GM21528 (cell line): ENCODE data around the gene LAMA5.

Source experiments
- ATAC-seq: cut with Tn5 transposase; IDR thresholded peaks from one replicate; pipeline ENCODE4 v1.9.1; 2021; ENCODE audit warnings: mild to moderate bottlenecking, moderate library complexity; ENCODE audit not compliant: unreplicated experiment, low FRiP score

Gene LAMA5

DNA sequence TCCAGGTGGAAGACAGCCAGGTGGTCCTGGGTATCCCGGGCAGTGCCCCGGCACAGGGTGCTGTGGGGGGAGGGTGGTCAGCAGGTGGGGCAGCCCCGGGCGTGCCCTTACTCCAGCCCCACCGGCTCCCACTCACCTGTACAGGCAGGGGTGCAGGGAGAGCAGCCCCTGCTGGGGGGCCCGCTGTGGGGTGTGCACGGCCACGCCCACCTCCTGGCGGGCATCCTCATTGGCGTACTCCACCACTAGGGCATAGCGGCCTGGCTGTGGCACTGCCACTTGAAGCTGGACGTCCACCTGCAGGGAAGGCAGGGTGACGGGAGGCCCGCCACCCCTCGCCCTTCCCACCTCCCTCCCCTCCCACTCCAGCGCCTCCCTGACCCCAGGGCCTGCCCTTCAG lies 34.7 kb downstream of the LAMA5 start:
- ATAC-seq: no peak

DNA sequence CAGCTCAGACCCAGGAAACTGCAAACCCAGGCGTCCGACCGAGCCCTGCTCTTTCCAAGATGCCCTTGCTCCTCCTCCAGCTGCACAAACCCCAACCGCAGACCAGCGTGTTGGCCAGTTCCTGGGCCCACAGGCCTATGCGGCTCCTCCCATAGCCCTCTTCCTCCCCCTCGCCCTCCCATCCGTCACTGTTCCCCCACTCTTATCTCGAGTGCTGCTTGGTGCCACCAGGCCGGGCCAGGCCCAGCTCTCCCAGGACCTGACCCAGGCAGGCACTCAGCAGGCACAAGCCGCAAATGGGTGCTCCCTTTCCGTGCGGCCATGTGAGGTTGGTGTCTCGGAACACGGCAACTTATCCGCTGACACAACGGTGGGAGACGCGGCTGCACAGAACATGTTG lies 35.8 kb downstream of the LAMA5 start:
- no peak for ATAC-seq

DNA sequence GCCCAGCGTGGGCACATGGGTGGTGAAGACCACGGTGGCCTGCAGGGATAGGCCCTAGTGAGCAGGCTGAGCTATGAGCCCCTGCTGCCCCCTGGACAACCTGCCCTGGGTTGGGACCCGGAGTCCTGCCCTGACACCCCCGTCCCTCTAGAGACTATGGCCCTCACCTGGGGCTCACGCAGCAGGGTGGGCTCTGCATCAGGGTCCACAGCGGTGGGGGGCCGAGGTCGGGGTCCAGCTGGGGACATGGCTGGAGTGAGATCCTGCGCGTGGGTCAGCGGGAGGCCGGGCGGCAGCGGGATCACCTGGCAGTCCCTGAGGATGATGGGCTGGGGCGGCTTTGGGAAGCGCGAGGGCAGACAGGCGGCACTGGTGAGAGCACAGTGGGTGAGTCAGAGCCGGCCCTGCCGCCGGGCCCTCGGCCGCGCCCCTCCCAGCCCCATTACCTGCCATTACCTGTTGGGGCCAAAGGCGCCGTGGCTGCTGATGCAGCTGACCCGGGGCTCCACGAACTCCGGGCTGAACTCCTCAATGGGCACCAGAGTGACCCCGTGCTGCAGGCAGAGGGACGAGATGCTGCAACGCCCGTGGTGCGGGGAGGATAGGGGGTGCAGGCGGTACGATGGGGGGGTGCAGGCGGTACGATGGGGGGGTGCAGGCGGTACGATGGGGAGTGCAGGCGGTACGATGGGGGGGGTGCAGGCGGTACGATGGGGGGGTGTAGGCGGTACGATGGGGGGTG lies 36.4 kb downstream of the LAMA5 start:
- ATAC-seq: no peak

DNA sequence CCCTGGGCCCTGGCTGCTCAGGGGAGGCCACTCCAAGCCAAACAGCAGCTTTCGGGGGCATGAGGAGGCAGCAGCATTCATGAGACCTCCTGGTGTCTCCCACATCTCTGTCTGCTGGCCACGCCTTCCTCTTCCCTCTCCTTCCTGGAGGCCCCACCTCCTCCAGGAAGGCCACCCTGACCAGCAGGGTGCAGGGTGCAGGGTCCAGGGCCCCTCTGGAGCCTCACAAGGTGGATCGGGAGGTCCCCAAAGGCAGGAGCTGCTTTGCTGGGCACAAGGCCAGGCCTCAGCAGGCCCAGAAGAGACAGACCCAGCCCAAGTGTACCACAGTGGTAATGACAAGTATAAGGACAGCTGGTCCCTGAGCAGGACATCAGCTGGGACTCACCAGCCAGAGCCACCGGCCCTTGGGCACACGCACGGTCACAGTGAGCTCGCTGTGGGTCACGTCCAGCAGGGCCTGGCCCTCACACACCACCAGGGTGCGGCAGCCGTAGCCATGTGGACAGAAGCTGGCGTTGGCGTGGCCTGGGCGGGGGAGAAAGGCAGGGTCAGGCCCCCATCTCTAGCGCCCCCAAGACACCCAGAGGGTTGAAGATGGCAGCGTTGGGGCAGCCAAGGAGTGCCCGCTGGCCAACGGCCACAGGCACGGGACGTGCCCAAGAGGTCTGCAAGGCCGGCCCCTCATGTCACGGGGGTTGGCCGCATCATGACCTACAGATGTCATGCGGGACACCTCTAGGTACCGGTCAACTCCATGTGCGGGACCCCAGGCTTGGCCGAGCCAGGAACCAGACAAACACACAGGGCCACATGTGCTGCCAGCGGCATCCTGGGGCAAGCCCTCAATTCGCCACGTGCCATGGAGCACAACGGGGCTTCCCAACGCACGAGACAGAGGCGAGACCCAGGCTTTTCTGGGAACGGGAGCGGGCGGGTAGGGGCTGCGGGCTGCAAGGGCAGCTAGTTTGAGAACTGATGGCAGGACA lies 37.4 kb downstream of the LAMA5 start:
- ATAC-seq: no peak

DNA sequence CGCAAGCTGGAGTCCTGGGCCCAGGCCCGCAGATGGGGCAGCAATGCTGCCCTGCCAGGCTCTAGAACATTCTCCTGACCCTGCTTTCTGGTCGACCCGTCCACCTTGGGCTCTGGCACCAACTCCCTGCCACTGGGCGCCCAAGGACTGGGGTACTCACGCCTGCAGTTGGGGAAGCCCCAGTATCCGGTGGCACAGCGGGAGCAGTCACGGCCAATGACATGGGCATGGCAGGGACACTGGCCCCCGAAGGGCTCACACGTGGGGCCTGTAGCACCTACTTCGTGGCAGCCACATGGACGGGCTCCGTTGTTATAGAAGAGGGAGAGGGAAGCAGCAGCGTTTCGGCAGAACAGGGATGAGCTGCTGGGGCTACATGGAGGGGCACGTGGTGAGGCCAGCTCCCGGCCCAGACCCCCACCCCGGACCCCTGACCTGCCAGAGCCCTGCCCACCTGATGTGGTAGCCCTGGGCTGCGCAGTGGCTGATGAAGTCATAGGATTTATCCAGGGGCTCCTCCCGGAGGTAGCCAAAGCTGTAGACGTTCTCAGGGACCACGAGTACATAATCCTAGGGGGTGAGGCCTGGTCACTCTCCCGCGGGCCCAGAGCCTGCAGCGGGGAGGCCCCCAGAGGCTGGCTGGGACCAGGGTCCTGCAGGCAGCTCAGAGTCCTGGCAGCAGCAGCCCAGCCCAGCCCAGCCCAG lies 38.3 kb downstream of the LAMA5 start:
- no peak for ATAC-seq

DNA sequence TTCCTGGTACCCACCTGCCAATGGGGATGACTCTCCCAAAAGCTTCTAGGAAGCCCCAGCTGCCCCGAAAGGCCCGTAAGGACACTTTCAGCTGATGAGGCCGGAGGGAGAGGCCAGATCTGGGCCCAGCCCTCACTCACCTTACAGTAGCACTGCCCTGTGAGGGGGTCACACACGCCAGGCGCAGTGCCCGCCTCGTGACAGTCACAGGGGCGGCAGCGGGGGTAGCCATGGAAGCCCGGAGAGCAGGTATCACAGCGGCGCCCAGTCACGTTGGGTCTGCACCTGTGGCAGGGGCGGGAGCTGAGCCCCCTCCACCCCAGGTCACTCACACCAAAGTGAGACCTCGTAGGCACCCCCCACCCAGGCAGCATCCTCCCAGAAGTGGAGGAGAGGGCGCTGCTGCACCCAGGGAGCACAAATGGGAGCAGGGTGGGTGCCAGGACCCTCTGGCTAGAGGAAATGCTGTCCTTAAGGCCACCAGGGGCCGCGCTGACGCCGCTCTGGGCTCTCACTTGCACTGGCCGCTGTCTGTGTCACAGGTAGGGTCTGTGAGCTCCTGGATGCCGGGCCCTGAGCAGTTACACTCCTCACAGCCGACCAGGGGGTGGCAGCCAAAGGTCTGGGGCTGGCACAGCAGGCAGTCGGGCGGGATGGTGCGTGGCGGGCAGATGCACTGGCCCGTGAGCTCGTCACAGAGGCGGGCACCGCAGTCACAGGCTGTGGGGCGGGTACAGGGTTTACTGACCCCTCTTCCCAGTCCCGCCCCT lies 39.2 kb downstream of the LAMA5 start:
- ATAC-seq: no peak

DNA sequence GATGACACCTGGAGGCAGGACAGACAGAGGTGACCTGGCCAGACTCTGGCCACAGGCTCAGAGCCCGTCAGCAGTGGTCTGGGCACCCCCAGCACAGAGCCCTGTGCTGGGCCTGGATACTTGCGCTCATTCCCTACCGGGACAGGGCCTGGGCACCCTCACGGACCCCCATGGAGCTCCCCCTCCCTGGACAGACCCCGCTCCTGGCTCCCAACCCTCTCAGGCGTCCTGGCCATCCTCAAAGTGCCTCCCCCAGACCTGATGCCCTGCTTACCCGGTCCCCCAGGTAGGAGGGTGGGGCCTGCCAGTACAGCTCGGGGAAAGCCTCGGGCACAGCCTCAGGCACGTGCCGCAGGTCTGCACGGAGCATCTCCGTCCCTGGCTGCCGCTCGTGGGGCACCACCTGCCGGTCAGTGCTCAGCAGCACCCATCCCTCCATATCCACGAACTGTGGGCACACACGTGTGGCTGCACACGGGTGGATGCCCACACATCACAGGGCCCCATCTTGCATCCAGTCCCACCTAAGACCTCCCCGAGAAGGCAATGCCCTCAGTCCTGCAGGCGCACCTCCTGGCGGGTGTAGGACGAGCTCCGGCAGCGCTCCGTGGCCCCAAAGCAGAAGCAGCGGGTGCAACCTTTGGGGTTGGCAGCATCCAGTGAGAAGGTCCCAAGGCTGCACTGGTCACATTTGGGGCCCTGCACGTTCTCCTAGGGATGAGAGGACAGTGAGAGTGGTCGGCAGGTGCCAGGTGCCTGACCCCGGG lies 40.0 kb downstream of the LAMA5 start:
- no peak for ATAC-seq

DNA sequence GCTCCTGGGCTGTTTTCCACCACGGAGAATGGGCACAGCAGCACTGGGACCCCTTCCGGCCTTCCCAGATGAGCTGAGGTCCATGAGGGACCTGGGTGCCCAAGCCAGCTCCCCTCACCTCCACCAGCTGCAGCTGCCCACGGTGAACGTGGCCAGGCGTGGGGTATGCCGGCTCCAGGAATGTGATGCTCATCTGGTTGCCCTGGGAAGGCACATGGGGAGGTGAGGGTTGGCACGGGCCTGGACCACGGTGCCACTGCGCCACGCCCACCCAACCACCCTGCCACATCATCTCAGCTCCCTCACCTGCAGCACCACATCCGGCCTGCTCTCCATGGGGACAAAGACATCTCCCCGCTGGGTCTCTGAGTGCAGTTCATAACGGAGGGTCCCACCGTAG lies 40.6 kb downstream of the LAMA5 start:
- ATAC-seq: no peak

DNA sequence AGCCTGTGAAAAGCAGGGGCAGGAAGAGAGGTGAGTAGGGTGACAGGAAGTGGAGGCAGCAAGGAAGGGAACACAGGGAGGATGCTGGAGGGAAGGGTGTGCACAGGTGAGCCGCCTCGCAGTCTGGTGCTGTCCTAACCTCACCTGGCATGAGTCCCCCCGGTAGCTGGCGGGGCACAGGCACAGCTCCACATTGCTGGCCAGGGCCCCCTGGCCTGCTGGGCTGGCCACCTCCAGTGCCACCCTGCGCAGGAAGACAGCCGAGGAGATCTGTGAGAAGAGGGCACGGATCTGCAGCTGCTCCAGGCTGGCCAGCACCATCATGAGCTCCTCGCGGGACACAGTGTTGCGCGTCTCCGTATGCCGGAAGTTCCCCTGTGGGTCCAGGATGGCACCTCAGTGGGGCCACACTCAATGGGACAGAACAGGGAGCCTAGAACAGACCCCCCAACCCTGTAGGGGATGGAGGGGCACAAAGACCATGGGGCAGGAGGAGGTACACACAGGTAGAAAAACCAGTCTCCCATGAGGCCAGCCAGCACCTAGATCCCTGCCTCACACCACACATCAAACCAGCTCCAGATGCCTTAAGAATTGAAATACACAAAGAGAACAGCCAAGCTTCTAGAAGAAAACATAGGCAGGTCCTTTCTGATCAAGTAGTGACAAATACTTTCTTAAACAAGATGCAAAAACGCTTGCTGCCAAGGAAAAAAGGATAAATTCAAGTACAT lies 41.8 kb downstream of the LAMA5 start:
- ATAC-seq: no peak

DNA sequence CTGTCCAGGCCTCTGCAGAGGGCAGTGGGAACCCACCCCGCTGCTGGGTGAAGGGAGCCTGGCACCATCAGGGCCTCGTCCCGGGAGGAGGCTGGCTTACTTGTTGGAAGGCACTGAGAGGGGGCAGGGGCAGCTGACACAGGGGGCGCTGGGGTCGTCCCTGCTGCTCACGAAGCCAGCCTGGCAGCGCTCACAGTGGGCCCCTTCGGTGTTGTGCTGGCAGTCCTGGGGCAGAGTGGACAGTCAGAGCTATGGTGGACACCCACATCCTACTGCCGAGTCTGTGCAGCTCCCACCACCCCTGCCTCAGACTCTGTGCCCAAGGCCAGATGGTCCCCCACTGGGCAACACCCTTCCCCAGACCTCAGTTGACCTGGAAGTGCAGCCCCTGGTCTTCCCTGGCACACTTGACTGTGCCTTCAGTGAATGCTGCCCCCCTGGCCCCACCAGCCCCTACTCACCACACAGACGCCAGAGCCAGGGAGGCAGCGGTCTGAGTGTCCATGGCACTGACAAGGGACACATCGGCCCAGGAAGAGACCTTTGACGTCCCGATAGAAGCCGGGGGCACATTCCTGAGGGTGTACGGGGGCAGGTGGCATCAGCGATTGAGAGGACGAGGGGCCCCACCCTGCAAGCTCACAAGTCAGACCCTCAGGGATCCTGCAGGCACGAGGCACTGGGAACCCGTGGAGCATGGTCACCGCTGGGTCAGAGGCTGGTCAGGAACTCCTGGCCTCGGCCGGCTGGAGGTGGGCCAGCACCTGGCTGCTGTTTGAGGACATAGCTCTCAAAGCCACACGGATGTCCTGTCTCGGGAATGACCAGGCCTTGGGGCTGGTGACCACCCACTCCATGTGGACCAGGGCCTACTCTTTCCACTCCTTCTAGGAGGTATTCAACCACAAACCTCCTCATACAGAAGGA lies 42.9 kb downstream of the LAMA5 start:
- no peak for ATAC-seq

DNA sequence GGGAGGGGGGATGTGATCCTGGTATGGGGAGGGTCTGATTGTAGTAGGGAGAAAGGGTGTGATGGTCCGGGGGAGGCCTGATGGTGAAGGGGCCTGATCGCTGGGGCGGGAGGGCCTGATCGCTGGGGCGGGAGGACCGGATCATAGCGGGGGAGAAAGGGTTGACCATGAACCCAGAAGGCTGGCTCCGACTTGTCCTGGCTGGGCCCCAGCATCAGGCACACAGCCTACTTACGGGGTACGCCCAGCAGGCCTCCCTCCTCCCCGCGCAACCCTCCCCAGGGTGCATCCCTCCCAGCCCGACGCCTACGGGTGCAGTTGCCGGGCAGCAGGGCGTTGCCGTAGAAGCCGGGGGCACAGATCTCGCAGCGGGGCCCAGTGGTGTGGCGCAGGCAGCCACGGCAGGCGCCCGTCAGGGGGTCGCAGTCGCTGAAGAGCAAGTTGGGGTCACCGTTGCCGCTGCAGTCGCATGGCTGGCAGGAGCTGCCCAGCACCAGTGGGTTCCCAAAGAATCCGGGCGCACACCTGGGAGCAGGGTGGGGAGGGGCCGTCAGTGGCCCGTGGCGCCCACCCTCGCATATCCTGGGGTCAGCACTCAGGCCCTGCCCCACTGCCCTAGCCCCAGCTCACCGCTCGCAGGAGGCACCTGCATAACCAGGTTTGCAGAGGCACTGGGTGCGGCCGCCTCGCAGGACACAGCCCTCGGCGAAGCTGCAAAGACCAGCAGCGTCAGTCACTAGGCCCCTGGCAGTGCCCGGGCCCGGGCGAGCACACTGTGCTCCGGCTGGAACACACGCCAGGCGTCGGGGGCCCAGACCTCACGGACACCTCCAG lies 43.7 kb downstream of the LAMA5 start:
- no peak for ATAC-seq

DNA sequence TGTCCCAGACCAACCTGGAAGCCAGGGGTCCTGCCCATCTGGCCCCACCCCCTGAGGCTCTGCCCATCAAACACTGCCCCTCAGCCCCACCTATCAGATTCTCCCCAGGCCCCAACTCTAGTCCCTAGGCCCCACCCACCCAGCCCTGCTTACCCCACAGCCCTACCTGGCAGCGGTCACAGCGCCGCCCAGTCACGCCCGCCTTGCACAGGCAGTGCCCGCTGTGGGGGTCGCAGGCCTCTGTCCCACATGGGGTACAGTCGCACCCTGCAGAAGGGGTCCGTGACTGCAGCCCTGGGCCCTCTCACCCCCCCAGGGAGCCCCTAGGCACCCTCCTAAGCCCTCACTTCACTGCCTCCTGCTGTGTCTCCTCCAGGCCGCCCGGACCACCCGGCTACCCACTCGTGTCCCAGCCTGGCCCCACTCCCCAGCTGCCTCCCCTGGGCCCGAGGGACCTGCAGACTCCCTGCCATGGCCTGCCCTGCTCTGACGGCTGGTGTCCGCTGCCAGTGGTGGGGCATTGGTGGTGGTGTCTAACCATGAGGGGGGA lies 44.5 kb downstream of the LAMA5 start:
- ATAC-seq: no peak

DNA sequence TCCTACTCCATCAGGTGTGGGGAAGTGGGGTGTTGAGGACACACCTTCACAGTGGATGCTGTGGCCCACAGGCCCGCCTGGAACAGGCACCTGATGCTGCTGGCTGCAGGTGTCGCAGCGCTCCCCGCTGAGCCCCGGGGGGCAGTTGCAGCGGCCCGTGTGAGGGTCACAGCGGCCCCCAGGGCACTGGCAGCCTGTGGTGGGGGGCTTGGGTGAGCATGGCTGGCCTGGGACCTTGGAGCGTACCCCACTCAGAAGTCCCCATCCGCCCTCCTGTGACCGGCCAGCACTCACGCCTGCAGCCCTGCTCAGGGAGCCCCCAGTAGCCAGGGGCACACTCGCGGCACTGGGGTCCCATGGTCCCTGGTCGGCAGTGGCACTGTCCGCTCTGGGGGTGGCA lies 45.1 kb downstream of the LAMA5 start:
- no peak for ATAC-seq

DNA sequence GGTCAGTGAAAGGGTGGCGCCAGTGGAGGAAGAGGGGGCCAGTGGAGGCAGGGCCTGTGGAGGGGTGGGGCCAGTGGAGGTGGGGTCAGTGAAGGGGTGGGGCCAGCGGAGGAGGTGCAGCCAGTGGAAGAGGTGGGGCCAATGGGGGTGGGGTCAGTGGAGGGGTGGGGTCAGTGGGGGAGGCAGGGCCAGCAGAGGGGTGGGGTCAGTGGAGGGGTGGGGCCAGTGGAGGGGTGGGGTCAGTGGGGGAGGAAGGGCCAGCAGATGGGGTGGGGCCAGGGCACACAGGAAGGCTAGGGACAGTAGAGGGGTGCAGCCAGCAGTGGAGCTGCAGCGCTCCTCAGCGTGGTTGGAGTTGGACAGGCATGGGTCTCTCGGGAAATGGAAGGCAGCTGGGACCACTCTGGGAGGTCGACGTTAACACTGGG lies 45.6 kb downstream of the LAMA5 start:
- no peak for ATAC-seq

DNA sequence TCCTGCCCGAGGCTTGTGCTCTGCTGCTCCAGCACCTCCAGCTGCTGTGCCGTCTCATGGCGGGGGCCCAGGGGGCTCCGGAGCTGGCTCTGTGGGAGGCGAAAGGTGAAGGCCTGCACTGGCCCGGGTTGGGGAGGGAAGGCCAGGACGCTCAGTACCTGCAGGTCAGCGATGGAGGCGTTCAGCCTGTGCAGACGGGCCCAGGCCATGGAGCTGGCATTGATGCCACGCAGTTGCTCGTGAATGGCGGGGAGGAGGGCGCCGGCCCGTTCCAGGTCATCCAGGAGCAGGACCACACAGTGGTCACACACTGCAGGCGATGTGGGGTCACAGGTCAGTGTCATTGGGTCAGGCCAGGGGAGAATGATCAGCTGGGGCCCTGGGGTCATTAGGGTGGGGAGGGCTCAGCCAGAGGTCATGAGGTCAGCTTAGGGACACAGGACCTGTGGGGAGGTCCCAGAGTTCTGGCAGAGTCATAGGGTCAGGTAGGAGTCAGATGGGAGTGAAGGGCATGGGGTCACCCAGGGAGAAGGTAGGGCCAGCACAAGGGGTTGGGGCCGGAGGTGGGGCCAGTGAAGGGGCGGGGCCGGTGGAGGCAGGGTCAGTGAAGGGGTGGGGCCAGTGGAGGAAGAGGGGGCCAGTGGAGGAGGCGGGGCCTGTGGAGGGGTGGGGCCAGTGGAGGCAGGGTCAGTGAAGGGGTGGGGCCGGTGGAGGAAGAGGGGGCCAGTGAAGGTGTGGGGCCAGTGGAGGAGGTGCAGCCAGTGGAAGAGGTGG lies 46.3 kb downstream of the LAMA5 start:
- no peak for ATAC-seq

DNA sequence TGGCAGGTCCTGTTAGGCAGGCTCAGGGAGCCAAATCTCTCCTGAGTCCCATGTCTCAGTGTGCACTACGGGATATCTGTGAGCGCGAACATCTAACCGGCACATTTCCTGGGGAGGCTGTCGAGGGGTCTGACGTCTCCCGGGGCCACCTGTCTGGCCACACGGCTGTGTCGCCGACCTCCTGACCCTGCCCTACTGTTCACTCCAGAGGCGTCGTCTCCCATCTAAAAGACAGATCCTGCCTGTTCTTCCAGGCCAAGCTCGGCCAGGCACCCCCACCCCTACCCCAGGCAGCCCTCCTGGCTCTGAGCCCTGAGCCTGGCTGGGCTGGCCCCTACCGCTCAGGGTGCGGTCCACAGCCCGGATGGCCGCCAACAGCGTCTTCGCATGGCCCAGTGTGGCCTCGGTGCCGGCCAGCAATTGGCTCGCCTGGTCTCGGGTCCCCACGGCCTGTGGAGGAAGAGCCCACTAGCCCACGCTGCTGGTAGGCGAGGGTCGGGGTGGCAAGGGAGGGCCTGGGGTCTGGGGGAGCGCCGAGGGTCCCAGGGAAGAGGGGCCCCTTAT lies 47.7 kb downstream of the LAMA5 start:
- ATAC-seq: no peak
